22Rv1 (cell line): Measurements from ENCODE around the gene ERC1.

Experiments used
- CTCF ChIP-seq: fragments of 450-650 bp; IDR thresholded peaks from 2 replicates; pipeline ENCODE4 v1.5.1; 2017; ENCODE audit warnings: mild to moderate bottlenecking
- ZFX ChIP-seq: fragments of 450-650 bp; IDR thresholded peaks from 2 replicates; pipeline ENCODE4 v1.6.1; 2017; ENCODE audit warnings: antibody characterized with exemption, borderline replicate concordance

DNA sequence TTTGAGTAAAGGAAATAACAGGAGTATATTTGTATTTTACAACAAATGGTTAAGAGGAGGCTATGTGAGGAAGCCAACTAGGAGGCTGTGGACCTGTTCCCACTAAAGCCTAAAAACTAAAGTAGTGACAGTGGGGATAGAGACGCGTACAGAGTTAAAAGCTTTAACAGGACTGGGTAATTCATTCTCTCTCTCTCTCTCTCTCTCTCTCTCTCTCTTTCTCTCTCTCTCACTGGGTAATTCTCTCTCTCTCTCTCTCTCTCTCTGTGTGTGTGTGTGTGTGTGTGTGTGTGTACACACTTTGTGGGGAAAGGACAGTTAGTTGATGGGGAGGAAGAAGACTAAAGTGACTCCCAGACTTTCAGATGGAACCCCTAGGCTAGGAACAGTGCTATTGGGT, 16.3 kb downstream of the ERC1 start:
- no peak for TF ChIP-seq CTCF
- no peak for TF ChIP-seq ZFX
